ENCODE results near the gene ZNF592.

DNA sequence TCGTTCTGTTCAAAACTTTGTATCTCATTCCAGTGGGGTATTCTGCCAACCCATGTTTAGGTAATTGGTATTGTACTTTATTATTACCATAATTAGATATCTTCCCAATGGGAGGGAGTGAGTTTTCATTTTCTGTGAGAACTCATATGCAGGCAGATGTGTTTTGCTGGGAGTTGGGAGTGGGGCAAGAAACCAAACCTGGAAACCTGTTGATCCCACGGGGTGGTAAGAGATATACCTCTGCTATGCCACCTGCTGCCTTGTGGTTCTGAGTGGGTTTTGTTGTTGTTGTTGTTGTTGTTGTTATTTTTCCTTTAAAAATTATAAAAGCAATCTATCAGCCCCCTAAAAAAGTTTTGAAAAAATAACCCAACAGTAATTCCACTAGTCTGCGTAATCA, 32.1 kb downstream of the ZNF592 start:
- TF ChIP-seq, protein P1, sequence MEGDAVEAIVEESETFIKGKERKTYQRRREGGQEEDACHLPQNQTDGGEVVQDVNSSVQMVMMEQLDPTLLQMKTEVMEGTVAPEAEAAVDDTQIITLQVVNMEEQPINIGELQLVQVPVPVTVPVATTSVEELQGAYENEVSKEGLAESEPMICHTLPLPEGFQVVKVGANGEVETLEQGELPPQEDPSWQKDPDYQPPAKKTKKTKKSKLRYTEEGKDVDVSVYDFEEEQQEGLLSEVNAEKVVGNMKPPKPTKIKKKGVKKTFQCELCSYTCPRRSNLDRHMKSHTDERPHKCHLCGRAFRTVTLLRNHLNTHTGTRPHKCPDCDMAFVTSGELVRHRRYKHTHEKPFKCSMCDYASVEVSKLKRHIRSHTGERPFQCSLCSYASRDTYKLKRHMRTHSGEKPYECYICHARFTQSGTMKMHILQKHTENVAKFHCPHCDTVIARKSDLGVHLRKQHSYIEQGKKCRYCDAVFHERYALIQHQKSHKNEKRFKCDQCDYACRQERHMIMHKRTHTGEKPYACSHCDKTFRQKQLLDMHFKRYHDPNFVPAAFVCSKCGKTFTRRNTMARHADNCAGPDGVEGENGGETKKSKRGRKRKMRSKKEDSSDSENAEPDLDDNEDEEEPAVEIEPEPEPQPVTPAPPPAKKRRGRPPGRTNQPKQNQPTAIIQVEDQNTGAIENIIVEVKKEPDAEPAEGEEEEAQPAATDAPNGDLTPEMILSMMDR (IDR thresholded peaks at IDR 0.05) = no peak
- TF ChIP-seq POLR2A (IDR thresholded peaks at IDR 0.05) = no peak
